GM12801 (cell line): ENCODE measurements around the gene IDE.

ENCODE experiments used
- CTCF ChIP-seq: IDR thresholded peaks from one replicate; pipeline ENCODE4 v1.5.1; 2011; ENCODE audit warnings: control low read depth; ENCODE audit not compliant: insufficient read length; ENCODE audit errors: extremely low read depth

The IDE gene

GRCh38 chr10:92573798-92574547 is at the start of gene IDE:
Gene IDE, minus strand, starts transcription at chr10:92574093. Its CDS starts 74 bp downstream, at chr10:92574019.
- TF ChIP-seq CTCF: no peak

- TF ChIP-seq CTCF: no peak
Measured at GRCh38 chr10:92619368-92619767, 45.5 kb upstream of the IDE start.

GRCh38 chr10:92615515-92615914 is 41.6 kb upstream of the IDE start:
- TF ChIP-seq CTCF: no peak

- no peak for TF ChIP-seq CTCF
Measured at GRCh38 chr10:92604841-92605240, 30.9 kb upstream of the IDE start.

GRCh38 chr10:92598321-92598720 is 24.4 kb upstream of the IDE start:
- TF ChIP-seq CTCF: no peak

- no peak for TF ChIP-seq CTCF
Measured at GRCh38 chr10:92595505-92595904, 21.6 kb upstream of the IDE start.

GRCh38 chr10:92593619-92594588 is 20.0 kb upstream of the IDE start:
- no peak for TF ChIP-seq CTCF
